HepG2 (cell line): ENCODE data around the gene FGF10. TPM values are rescaled to one million over a fixed set of nuclear protein-coding genes. Genes with fewer than 3 reads are reported as not detected.

Experiments used
- ATAC-seq: fragments of 200-7000 bp; cut with Tn5 transposase; 3 replicates; pipeline ENCODE4 v1.9.1; 2020; ENCODE audit warnings: mild to moderate bottlenecking, moderate library complexity
- BruUV-seq: library from RNA; stranded (reverse); fragments of 400-500 nt; replicated peaks from 2 replicates; lab custom pipeline; 2021; lab: Mats Ljungman, UMichigan
- CTCF ChIA-PET: fragments of 300-600 bp; formaldehyde crosslinking; extraction: SDS; loops from one replicate; lab custom pipeline; 2021; ENCODE audit warnings: low total read pairs, inconsistent platforms, low intra/inter-chr PET ratio; lab: Yijun Ruan, JAX
- POLR2A ChIA-PET: fragments of 350-600 bp; sonication (Branson Sonifier 250); formaldehyde crosslinking; loops from one replicate; lab custom pipeline; 2020; ENCODE audit warnings: antibody characterized with exemption, inconsistent platforms; lab: Yijun Ruan, JAX
- DNase-seq: peaks from one replicate; pipeline ENCODE4 v3.0.0-alpha.2; 2015; ENCODE audit warnings: low spot score
- FAIRE-seq: peaks from 3 replicates; lab custom pipeline; 2011; peaks lifted over from hg19 to GRCh38; lab: Jason Lieb, UNC
- H2AFZ ChIP-seq: one replicate; pipeline ENCODE4 v1.6.1; 2011; ENCODE audit warnings: low read length, inconsistent platforms
- H3K27ac ChIP-seq: fragments of 300-600 bp; 3 replicates; pipeline ENCODE4 v1.8.0; 2011; ENCODE audit warnings: mixed run types, mild to moderate bottlenecking, mixed read lengths, low read length, inconsistent platforms; ENCODE audit not compliant: insufficient read depth; ENCODE audit errors: extremely low read length
- H3K27me3 ChIP-seq, 2 experiments: fragments of 200-600 bp in 1 of 2; 2 replicates in 1 of 2; 3 replicates in 1 of 2; pipeline versions ENCODE4 v1.6.0 to v1.8.0; 2011; ENCODE audit warnings: low read length in 2 of 2, mild to moderate bottlenecking in 2 of 2, moderate library complexity in 2 of 2, inconsistent platforms in 1 of 2; ENCODE audit not compliant: insufficient read depth in 2 of 2, control insufficient read depth in 1 of 2
- H3K36me3 ChIP-seq, 2 experiments: fragments of 200-600 bp in 1 of 2; replicated peaks in 1 of 2; 2 replicates in 1 of 2; 3 replicates in 1 of 2; pipeline versions ENCODE4 v1.5.1 to v1.8.0; 2011; ENCODE audit warnings: low read length in 2 of 2, inconsistent platforms in 1 of 2; ENCODE audit not compliant: insufficient read depth in 2 of 2, control insufficient read depth in 1 of 2
- H3K4me1 ChIP-seq: 2 replicates; pipeline ENCODE4 v1.5.1; 2012; ENCODE audit warnings: low read length, inconsistent platforms; ENCODE audit not compliant: insufficient read depth
- H3K4me2 ChIP-seq: 2 replicates; pipeline ENCODE4 v1.6.0; 2011; ENCODE audit warnings: low read depth, low read length, inconsistent platforms
- H3K4me3 ChIP-seq, 3 experiments: fragments of 200-600 bp in 1 of 3; sonication (generic), shearing (Covaris generic) in 1 of 3; replicated peaks in 1 of 3; 2 replicates each; pipeline ENCODE4 v1.5.1; 2011 to 2016; ENCODE audit warnings: low read length in 3 of 3, inconsistent platforms in 2 of 3, low read depth in 2 of 3, mild to moderate bottlenecking in 2 of 3, control low read depth in 1 of 3, mixed read lengths in 1 of 3; ENCODE audit not compliant: insufficient read depth in 1 of 3
- H3K79me2 ChIP-seq: one replicate; pipeline ENCODE4 v1.6.1; 2011; ENCODE audit warnings: low read length, inconsistent platforms; ENCODE audit not compliant: insufficient read depth
- H3K9ac ChIP-seq: 2 replicates; pipeline ENCODE4 v1.6.0; 2011; ENCODE audit warnings: mild to moderate bottlenecking, low read depth, low read length, inconsistent platforms; ENCODE audit not compliant: insufficient read depth
- H3K9me3 ChIP-seq: 2 replicates; pipeline ENCODE4 v1.5.1; 2012; ENCODE audit warnings: mild to moderate bottlenecking, low read length
- H4K20me1 ChIP-seq: 2 replicates; pipeline ENCODE4 v1.6.0; 2011; ENCODE audit warnings: inconsistent platforms, mild to moderate bottlenecking, low read length, moderate library complexity; ENCODE audit not compliant: insufficient read depth
- FOXC1 ChIP-seq: sonication (generic); formaldehyde crosslinking; IDR thresholded peaks from 2 replicates; pipeline ENCODE4 v1.8.0; 2022; ENCODE audit warnings: mild to moderate bottlenecking, missing genetic modification reagents, borderline replicate concordance
- GABPB1 ChIP-seq: IDR thresholded peaks from 2 replicates; pipeline ENCODE4 v1.6.1; 2016; ENCODE audit warnings: mild to moderate bottlenecking, missing genetic modification reagents, moderate library complexity, missing compliant biosample characterization
- PCBP2 ChIP-seq: fragments of 200-400 bp; formaldehyde crosslinking; optimal IDR thresholded peaks from 2 replicates; pipeline ENCODE3; 2018; ENCODE audit warnings: low read length, low read depth; ENCODE audit not compliant: poor library complexity, severe bottlenecking
- RXRA ChIP-seq: sonication (generic); formaldehyde crosslinking; IDR thresholded peaks from 2 replicates; pipeline ENCODE4 v1.5.1; 2020; ENCODE audit warnings: missing genetic modification reagents
- SP4 ChIP-seq: sonication (generic); formaldehyde crosslinking; IDR thresholded peaks from 2 replicates; pipeline ENCODE4 v1.8.1; 2023; ENCODE audit warnings: mild to moderate bottlenecking, missing genetic modification reagents
- ZBTB20 ChIP-seq: sonication (generic); formaldehyde crosslinking; IDR thresholded peaks from 2 replicates; pipeline ENCODE4 v1.8.1; 2023; ENCODE audit warnings: missing genetic modification reagents, low read depth, mild to moderate bottlenecking, borderline replicate concordance
- ZBTB7A ChIP-seq: sonication (generic); formaldehyde crosslinking; IDR thresholded peaks from 2 replicates; pipeline ENCODE4 v1.8.0; 2022; ENCODE audit warnings: mild to moderate bottlenecking, missing genetic modification reagents
- ZC3H13 ChIP-seq: sonication (generic); formaldehyde crosslinking; IDR thresholded peaks from 2 replicates; pipeline ENCODE4 v1.8.1; 2023; ENCODE audit warnings: mild to moderate bottlenecking, missing genetic modification reagents, moderate library complexity
- ZFP36 ChIP-seq: fragments of 150-350 bp; IDR thresholded peaks from 2 replicates; pipeline ENCODE4 v1.6.1; 2018; ENCODE audit warnings: borderline replicate concordance, low read length, low read depth; ENCODE audit not compliant: partially characterized antibody
- ZNF20 ChIP-seq: sonication (generic); formaldehyde crosslinking; IDR thresholded peaks from 2 replicates; pipeline ENCODE4 v1.4.0; 2020; ENCODE audit warnings: mild to moderate bottlenecking, moderate library complexity, missing genetic modification reagents
- ZNF350 ChIP-seq: sonication (generic); formaldehyde crosslinking; IDR thresholded peaks from 2 replicates; pipeline ENCODE4 v1.4.0; 2020; ENCODE audit warnings: mild to moderate bottlenecking, low read depth, missing genetic modification reagents, borderline replicate concordance
- ZNF382 ChIP-seq: sonication (generic); formaldehyde crosslinking; IDR thresholded peaks from 2 replicates; pipeline ENCODE4 v1.5.0; 2020; ENCODE audit warnings: missing genetic modification reagents, mild to moderate bottlenecking, borderline replicate concordance
- WGBS: methylation state at CpG from one replicate; pipeline ENCODE4 v1.1.6; 2017; ENCODE audit warnings: low lambda C conversion rate; 5-methylcytosine and 5-hydroxymethylcytosine counted together
- in situ Hi-C: cut with HindIII; loops from 2 replicates; pipeline ENCODE4 v1.10.0; 2017; ENCODE audit warnings: low pct_unique_long_range_greater_than_20kb; ENCODE audit not compliant: extremely low pct_ligation_motif_present
- intact Hi-C: fragments of 100-400 bp; cut with micrococcal nuclease; formaldehyde crosslinking; loops from one replicate; pipeline ENCODE4 v1.10.0; 2022; ENCODE audit not compliant: unreplicated experiment
- polyA plus RNA-seq, 8 experiments: library from polyadenylated mRNA; depleted of rRNA in 3 of 8; stranded (reverse) in 7 of 8; unstranded in 1 of 8; fragments of >200 nt; fragmentation: Illumina TruSeq in 4 of 8; extraction: Trizol in 4 of 8; gene quantifications; 2 replicates each; pipeline versions ENCODE4 v1.2.1 to v1.2.3, GENCODE V29; 2011 to 2016; ENCODE audit warnings: low read depth in 4 of 8, missing spikeins in 1 of 8, mixed read lengths in 1 of 8; ENCODE audit not compliant: insufficient read depth in 1 of 8
- total RNA-seq, 5 experiments: library from RNA; depleted of rRNA; stranded (reverse); fragments of >200 nt; fragmentation: Illumina TruSeq; extraction: Trizol; gene quantifications; 2 replicates each; pipeline ENCODE4 v1.2.3, GENCODE V29; 2016; ENCODE audit warnings: low read depth in 1 of 5
- TF ChIP-seq, protein P1 (sequence below): sonication (generic); formaldehyde crosslinking; IDR thresholded peaks from 2 replicates; pipeline ENCODE4 v1.5.0; 2020; ENCODE audit warnings: missing genetic modification reagents

FGF10 gene
- total and polyA plus RNA-seq, 2 of the 13 experiments (the other 11 are each of a cell fraction or from before 2014, with no cell fraction given): not detected

- DNase-seq (no peak), ATAC-seq (no peak)
- Histone ChIP-seq H4K20me1 (no peaks in the 10 kb centered on the region), H3K27me3 (no peaks in the 10 kb centered on the region), H3K4me2 (no peak overlapping the region), H3K9me3 (no peaks in the 10 kb centered on the region)
- in situ Hi-C loops: no loop called here
- CTCF ChIA-PET: no interaction called here
- BruUV-seq: no TSS peak
- intact Hi-C loops: loop anchor here (1.0 kb wide), 1 partner anchor 33 kb away; no protein-coding TSS in a partner anchor
- TF ChIP-seq, protein P1, sequence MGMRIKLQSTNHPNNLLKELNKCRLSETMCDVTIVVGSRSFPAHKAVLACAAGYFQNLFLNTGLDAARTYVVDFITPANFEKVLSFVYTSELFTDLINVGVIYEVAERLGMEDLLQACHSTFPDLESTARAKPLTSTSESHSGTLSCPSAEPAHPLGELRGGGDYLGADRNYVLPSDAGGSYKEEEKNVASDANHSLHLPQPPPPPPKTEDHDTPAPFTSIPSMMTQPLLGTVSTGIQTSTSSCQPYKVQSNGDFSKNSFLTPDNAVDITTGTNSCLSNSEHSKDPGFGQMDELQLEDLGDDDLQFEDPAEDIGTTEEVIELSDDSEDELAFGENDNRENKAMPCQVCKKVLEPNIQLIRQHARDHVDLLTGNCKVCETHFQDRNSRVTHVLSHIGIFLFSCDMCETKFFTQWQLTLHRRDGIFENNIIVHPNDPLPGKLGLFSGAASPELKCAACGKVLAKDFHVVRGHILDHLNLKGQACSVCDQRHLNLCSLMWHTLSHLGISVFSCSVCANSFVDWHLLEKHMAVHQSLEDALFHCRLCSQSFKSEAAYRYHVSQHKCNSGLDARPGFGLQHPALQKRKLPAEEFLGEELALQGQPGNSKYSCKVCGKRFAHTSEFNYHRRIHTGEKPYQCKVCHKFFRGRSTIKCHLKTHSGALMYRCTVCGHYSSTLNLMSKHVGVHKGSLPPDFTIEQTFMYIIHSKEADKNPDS (CRISPR knock-in tag): no peak
- TF ChIP-seq ZNF382 (CRISPR knock-in tag): no peak
- TF ChIP-seq, all 625 proteins: peak for 0
- POLR2A ChIA-PET: no interaction called here
- H3K4me1 ChIP-seq: no peaks in the 10 kb centered on the region
- no peak overlapping the region for H3K4me3 ChIP-seq
- no peak overlapping the region for H3K9ac ChIP-seq
- no peak for FAIRE-seq
- no peaks in the 10 kb centered on the region for H3K36me3 ChIP-seq
- WGBS: 29% methylated on average over 4 of the region's 4 CpGs
- H3K27ac ChIP-seq: no peak overlapping the region
- no peaks in the 10 kb centered on the region for H3K79me2 ChIP-seq
- H2AFZ ChIP-seq: no peak overlapping the region
Measured at GRCh38 chr5:44257653-44258365, 131.4 kb downstream of the FGF10 start.

GRCh38 chr5:44257221-44257620, 132.0 kb downstream of the FGF10 start:
- no TSS peak for BruUV-seq
- ChIA-PET CTCF (no interaction called here), POLR2A (no interaction called here)
- H3K9ac ChIP-seq: no peak overlapping the region
- in situ Hi-C loops: no loop called here
- H3K27ac ChIP-seq: no peak overlapping the region
- no peaks in the 10 kb centered on the region for H3K4me1 ChIP-seq
- H2AFZ ChIP-seq: no peak overlapping the region
- H4K20me1 ChIP-seq: no peaks in the 10 kb centered on the region
- ATAC-seq: no peak
- DNase-seq: no peak
- H3K4me2 ChIP-seq: no peak overlapping the region
- H3K9me3 ChIP-seq: no peaks in the 10 kb centered on the region
- no peaks in the 10 kb centered on the region for H3K36me3 ChIP-seq
- intact Hi-C loops: loop anchor here (1.0 kb wide), 1 partner anchor 32 kb away; no protein-coding TSS in a partner anchor
- WGBS: 13% methylated on average over 3 of the region's 3 CpGs
- no peaks in the 10 kb centered on the region for H3K27me3 ChIP-seq
- no peak overlapping the region for H3K4me3 ChIP-seq
- FAIRE-seq: no peak
- no peaks in the 10 kb centered on the region for H3K79me2 ChIP-seq
- TF ChIP-seq RXRA (CRISPR knock-in tag): no peak
- no peak for TF ChIP-seq SP4 (CRISPR knock-in tag)
- TF ChIP-seq ZBTB7A (CRISPR knock-in tag): no peak
- no peak for TF ChIP-seq ZNF350 (CRISPR knock-in tag)
- TF ChIP-seq PCBP2: no peak
- TF ChIP-seq FOXC1 (CRISPR knock-in tag): no peak
- TF ChIP-seq ZC3H13 (CRISPR knock-in tag): no peak
- TF ChIP-seq ZBTB20 (CRISPR knock-in tag): no peak
- no peak for TF ChIP-seq ZNF20 (CRISPR knock-in tag)
- TF ChIP-seq GABPB1 (CRISPR knock-in tag): no peak
- TF ChIP-seq ZFP36: no peak
